KOPT-K1 (cell line): ENCODE measurements around the gene PNPLA7.
"Not testable (repeated sequence)": the region's sequence is repeated elsewhere in the genome, so short reads cannot be mapped to it uniquely, and the experiment has no call there.

Experiments used
- H3K27ac ChIP-seq: fragments of 200-600 bp; sonication (generic); 2 replicates; pipeline ENCODE4 v1.5.1; 2016; ENCODE audit warnings: antibody characterized with exemption, mild to moderate bottlenecking, low read depth, low read length; ENCODE audit not compliant: poor library complexity, severe bottlenecking
- H3K36me3 ChIP-seq: fragments of 200-600 bp; sonication (generic); 2 replicates; pipeline ENCODE4 v1.5.1; 2017; ENCODE audit warnings: antibody characterized with exemption, mild to moderate bottlenecking, low read length, moderate library complexity; ENCODE audit not compliant: insufficient read depth
- H3K9me3 ChIP-seq: fragments of 200-600 bp; sonication (generic); 2 replicates; pipeline ENCODE4 v1.5.1; 2017; ENCODE audit warnings: antibody characterized with exemption, low read length, mild to moderate bottlenecking; ENCODE audit not compliant: insufficient read depth, poor library complexity, severe bottlenecking

Gene PNPLA7

GRCh38 chr9:137516144-137516917, 33.9 kb downstream of the PNPLA7 start:
- Histone ChIP-seq H3K9me3 (no peaks in the 10 kb centered on the region), H3K27ac (no peak overlapping the region), H3K36me3 (no peaks in the 10 kb centered on the region)

- Histone ChIP-seq H3K36me3 (no peaks in the 10 kb centered on the region), H3K27ac (no peak overlapping the region), H3K9me3 (no peaks in the 10 kb centered on the region)
Measured at GRCh38 chr9:137515338-137515724, 34.9 kb downstream of the PNPLA7 start.

- Histone ChIP-seq H3K36me3 (no peaks in the 10 kb centered on the region), H3K9me3 (no peaks in the 10 kb centered on the region), H3K27ac (no peak overlapping the region)
Measured at GRCh38 chr9:137514691-137515337, 35.4 kb downstream of the PNPLA7 start.

- H3K27ac ChIP-seq, H3K9me3 ChIP-seq, H3K36me3 ChIP-seq: not testable (repeated sequence)
Measured at GRCh38 chr9:137513801-137514570, 36.2 kb downstream of the PNPLA7 start.

GRCh38 chr9:137513136-137513535, 37.1 kb downstream of the PNPLA7 start:
- not testable (repeated sequence) for H3K36me3 ChIP-seq, H3K9me3 ChIP-seq, H3K27ac ChIP-seq

GRCh38 chr9:137511758-137512463, 38.3 kb downstream of the PNPLA7 start:
- no peaks in the 10 kb centered on the region for H3K9me3 ChIP-seq
- no peaks in the 10 kb centered on the region for H3K36me3 ChIP-seq
- no peak overlapping the region for H3K27ac ChIP-seq

GRCh38 chr9:137511126-137511525, 39.1 kb downstream of the PNPLA7 start:
- not testable (repeated sequence) for H3K9me3 ChIP-seq, H3K36me3 ChIP-seq, H3K27ac ChIP-seq

GRCh38 chr9:137509198-137509597, 41.0 kb downstream of the PNPLA7 start:
- Histone ChIP-seq H3K27ac (no peak overlapping the region), H3K36me3 (no peaks in the 10 kb centered on the region), H3K9me3 (no peaks in the 10 kb centered on the region)

GRCh38 chr9:137506702-137507171, 43.5 kb downstream of the PNPLA7 start:
- Histone ChIP-seq H3K36me3 (no peaks in the 10 kb centered on the region), H3K9me3 (peaks cover 5% of the 10 kb centered on the region), H3K27ac (no peak overlapping the region)

- H3K27ac ChIP-seq, result no peak overlapping the region
- H3K9me3 ChIP-seq, result peaks cover 9% of the 10 kb centered on the region
- H3K36me3 ChIP-seq, result no peaks in the 10 kb centered on the region
Measured at GRCh38 chr9:137506274-137506673, 43.9 kb downstream of the PNPLA7 start.

- Histone ChIP-seq H3K36me3 (no peaks in the 10 kb centered on the region), H3K27ac (no peak overlapping the region), H3K9me3 (peaks cover 9% of the 10 kb centered on the region)
Measured at GRCh38 chr9:137505421-137506140, 44.6 kb downstream of the PNPLA7 start.

- H3K27ac ChIP-seq, result no peak overlapping the region
- H3K9me3 ChIP-seq, result peaks cover 9% of the 10 kb centered on the region
- H3K36me3 ChIP-seq, result no peaks in the 10 kb centered on the region
Measured at GRCh38 chr9:137504432-137504777, 45.8 kb downstream of the PNPLA7 start.

GRCh38 chr9:137502008-137502911, 47.9 kb downstream of the PNPLA7 start:
- no peaks in the 10 kb centered on the region for H3K36me3 ChIP-seq
- peaks cover 9% of the 10 kb centered on the region for H3K9me3 ChIP-seq
- no peak overlapping the region for H3K27ac ChIP-seq

- Histone ChIP-seq H3K27ac (no peak overlapping the region), H3K9me3 (peaks cover 9% of the 10 kb centered on the region)
Measured at GRCh38 chr9:137501457-137501856, 48.7 kb downstream of the PNPLA7 start.

More at GRCh38 chr9:137501457-137501856, 48.7 kb downstream of the PNPLA7 start:
- no peaks in the 10 kb centered on the region for H3K36me3 ChIP-seq
